Measurements from ENCODE around the gene DRAP1.
A peak's percentile ranks its signal among the peaks of the same experiment; 100 is the strongest.

The DRAP1 gene

DNA sequence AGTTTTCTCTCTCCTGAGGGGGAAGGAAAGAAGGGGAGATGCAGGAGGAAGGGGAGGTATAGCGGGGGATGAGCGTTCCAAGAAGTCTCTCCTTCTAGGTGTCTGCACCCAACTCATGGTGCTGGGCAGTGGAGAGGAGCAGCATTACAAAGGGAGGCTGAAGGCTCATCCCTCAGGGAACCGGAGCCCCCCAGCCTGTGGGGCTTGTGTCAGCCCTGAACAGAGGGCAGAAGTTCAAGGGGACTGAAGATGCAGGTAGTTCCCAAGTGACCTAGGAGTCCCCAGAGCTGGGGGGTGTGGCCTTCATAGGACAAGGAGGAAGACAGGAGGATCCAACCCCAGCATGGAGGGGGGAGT, 2.2 kb upstream of the DRAP1 start:
- no peak for TF ChIP-seq EZH2phosphoT487 (IDR thresholded peaks at IDR 0.05; ENCODE audit: borderline replicate concordance)
- TF ChIP-seq, protein P1, sequence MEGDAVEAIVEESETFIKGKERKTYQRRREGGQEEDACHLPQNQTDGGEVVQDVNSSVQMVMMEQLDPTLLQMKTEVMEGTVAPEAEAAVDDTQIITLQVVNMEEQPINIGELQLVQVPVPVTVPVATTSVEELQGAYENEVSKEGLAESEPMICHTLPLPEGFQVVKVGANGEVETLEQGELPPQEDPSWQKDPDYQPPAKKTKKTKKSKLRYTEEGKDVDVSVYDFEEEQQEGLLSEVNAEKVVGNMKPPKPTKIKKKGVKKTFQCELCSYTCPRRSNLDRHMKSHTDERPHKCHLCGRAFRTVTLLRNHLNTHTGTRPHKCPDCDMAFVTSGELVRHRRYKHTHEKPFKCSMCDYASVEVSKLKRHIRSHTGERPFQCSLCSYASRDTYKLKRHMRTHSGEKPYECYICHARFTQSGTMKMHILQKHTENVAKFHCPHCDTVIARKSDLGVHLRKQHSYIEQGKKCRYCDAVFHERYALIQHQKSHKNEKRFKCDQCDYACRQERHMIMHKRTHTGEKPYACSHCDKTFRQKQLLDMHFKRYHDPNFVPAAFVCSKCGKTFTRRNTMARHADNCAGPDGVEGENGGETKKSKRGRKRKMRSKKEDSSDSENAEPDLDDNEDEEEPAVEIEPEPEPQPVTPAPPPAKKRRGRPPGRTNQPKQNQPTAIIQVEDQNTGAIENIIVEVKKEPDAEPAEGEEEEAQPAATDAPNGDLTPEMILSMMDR (conservative IDR thresholded peaks at IDR 0.05; ENCODE audit: low read length): no peak
- Histone ChIP-seq H2AFZ (ENCODE audit: low read length) (no peak overlapping the region), H4K20me1 (ENCODE audit: insufficient read depth, low read length, poor library complexity, severe bottlenecking) (peaks cover 15% of the 10 kb centered on the region), H3K4me1 (ENCODE audit: insufficient read depth, low read length, poor library complexity, severe bottlenecking) (peaks cover 33% of the 10 kb centered on the region), H3K4me2 (ENCODE audit: low read depth, low read length, poor library complexity, severe bottlenecking) (peak overlapping the region; percentile 97), H3K9me2 (replicated peaks; ENCODE audit: low read depth, low read length) (no peaks in the 10 kb centered on the region), H3K9me3 (ENCODE audit: insufficient read depth, low read depth, low read length) (no peaks in the 10 kb centered on the region), H3K4me3 (ENCODE audit: low read length, poor library complexity, severe bottlenecking) (peak overlapping the region; percentile 99), H3K79me2 (ENCODE audit: insufficient read depth, low read length) (peaks cover 43% of the 10 kb centered on the region), H3K27me3 (ENCODE audit: insufficient read depth, low read length, poor library complexity, severe bottlenecking) (no peaks in the 10 kb centered on the region), H3K9ac (ENCODE audit: low read depth, low read length, poor library complexity, severe bottlenecking) (peak overlapping the region; percentile 93), H3K36me3 (ENCODE audit: insufficient read depth, low read length) (no peaks in the 10 kb centered on the region; the same call in 1 of the 2 replicates), H3F3A (ENCODE audit: low read depth) (no peaks in the 10 kb centered on the region)

DNA sequence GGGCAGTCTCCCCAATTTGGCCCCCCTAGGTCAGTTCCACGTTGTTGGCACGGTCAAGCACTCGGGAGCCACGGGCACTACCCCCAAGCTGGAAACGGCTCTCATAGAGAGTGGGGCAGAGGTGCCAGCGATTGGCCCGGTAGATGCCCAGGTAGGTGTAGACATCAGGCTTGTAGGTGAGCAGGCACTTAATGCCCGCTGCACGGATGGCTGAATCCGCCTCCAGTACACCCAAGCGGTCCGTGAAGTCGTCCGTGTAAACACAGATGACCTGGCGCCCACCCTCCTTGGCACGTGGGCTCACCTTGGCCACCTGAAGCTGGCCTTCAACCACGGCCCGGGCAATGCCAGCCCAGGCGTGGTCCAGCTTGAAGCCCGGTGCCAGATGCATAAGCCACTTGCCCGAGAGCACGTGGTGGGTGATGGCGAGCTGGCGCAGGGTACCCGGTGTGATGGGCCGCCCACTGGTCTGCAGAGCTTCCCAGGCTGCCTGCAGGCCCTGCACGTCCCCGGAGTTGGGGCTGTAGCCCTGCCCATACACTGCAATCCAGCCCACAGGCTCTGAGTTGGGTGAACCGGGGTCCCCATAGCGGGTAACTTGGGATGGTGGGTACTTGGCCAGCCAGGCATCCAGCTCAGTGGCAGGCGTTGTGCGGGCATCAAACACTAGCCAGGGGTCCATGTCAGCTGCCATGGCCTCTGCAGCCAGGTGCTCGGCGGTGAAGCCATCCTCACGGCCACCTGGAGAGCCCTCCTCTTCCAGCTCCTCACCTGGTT, 1.6 kb upstream of the DRAP1 start:
- H2AFZ ChIP-seq (ENCODE audit: low read length): no peak overlapping the region
- no peaks in the 10 kb centered on the region for H3K27me3 ChIP-seq (ENCODE audit: insufficient read depth, low read length, poor library complexity, severe bottlenecking)
- peak overlapping the region; percentile 93 for H3K9ac ChIP-seq (ENCODE audit: low read depth, low read length, poor library complexity, severe bottlenecking)
- H3F3A ChIP-seq (ENCODE audit: low read depth): no peaks in the 10 kb centered on the region
- H3K4me2 ChIP-seq (ENCODE audit: low read depth, low read length, poor library complexity, severe bottlenecking): peak overlapping the region; percentile 97
- H3K4me1 ChIP-seq (ENCODE audit: insufficient read depth, low read length, poor library complexity, severe bottlenecking): peaks cover 33% of the 10 kb centered on the region
- no peaks in the 10 kb centered on the region for H3K9me2 ChIP-seq (replicated peaks; ENCODE audit: low read depth, low read length)
- H3K9me3 ChIP-seq (ENCODE audit: insufficient read depth, low read depth, low read length): no peaks in the 10 kb centered on the region
- peak overlapping the region; percentile 99 for H3K4me3 ChIP-seq (ENCODE audit: low read length, poor library complexity, severe bottlenecking)
- peaks cover 15% of the 10 kb centered on the region for H4K20me1 ChIP-seq (ENCODE audit: insufficient read depth, low read length, poor library complexity, severe bottlenecking)
- TF ChIP-seq EZH2phosphoT487 (IDR thresholded peaks at IDR 0.05; ENCODE audit: borderline replicate concordance): no peak
- TF ChIP-seq, protein P1 (conservative IDR thresholded peaks at IDR 0.05; ENCODE audit: low read length): no peak
- H3K36me3 ChIP-seq (ENCODE audit: insufficient read depth, low read length): peaks cover 6% of the 10 kb centered on the region; the same call in 1 of the 2 replicates
- H3K79me2 ChIP-seq (ENCODE audit: insufficient read depth, low read length): peaks cover 43% of the 10 kb centered on the region

DNA sequence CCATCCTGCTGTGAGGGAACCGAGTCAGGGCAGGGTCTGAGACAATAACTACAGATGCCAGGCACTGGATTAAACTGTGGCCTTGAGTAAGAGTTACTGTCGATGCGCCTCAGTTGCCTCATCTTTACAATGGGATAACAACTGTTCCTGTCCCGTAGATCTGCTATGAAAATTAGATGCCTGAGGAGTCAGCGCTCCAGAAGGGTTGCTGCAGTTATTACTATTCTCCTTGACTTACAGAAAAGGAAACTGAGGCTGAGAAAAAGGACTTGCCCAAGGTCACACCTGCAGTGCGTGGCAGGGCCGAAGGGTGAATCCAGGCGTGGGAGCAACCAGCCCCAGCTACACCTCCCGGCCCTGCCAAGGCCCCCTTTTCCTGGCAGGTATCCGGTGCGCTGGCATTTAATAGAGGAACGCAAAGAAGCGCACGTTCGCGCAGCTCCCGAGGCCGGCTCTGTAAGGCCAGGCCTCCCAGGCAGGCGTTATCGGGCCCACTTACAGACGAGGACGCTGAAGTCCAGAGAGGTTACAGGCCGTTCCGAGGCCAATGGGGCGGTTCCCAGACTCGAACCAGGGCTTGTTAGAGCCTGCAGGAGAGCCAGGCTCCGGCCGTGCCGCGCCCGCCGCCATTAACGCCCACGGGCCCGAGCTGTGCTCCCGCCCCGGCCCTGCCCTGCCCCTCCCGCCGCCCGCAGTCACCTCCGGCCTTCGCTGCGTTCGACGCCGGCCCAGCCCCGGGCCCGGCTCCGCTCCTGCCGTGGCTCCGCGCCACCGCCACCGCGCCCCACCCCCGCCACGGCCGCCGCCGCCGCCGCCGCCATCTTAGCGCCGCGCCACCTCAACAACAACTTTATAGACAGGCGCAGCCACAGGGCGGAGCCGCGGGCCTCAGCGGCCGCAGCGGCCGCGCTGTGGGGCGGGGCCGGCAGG, 750 bp upstream of the DRAP1 start, which contains the start of gene C11orf68:
Gene C11orf68, minus strand, starts transcription at position 852 of the 930 bp plus-strand sequence. Its CDS starts 31 bp downstream, at position 821.
- Histone ChIP-seq H3K79me2 (ENCODE audit: insufficient read depth, low read length) (peaks cover 43% of the 10 kb centered on the region), H3K36me3 (ENCODE audit: insufficient read depth, low read length) (peaks cover 8% of the 10 kb centered on the region; the same call in 1 of the 2 replicates), H2AFZ (ENCODE audit: low read length) (peak within 1 kb of the TSS; percentile 94), H3K4me1 (ENCODE audit: insufficient read depth, low read length, poor library complexity, severe bottlenecking) (peaks cover 33% of the 10 kb centered on the region), H3K4me2 (ENCODE audit: low read depth, low read length, poor library complexity, severe bottlenecking) (peak within 1 kb of the TSS; percentile 98), H4K20me1 (ENCODE audit: insufficient read depth, low read length, poor library complexity, severe bottlenecking) (peaks cover 15% of the 10 kb centered on the region), H3K27me3 (ENCODE audit: insufficient read depth, low read length, poor library complexity, severe bottlenecking) (no peaks in the 10 kb centered on the region), H3K9me2 (replicated peaks; ENCODE audit: low read depth, low read length) (no peaks in the 10 kb centered on the region), H3K9ac (ENCODE audit: low read depth, low read length, poor library complexity, severe bottlenecking) (peak within 1 kb of the TSS; percentile 93), H3F3A (ENCODE audit: low read depth) (no peaks in the 10 kb centered on the region), H3K4me3 (ENCODE audit: low read length, poor library complexity, severe bottlenecking) (peak within 1 kb of the TSS; percentile 99), H3K9me3 (ENCODE audit: insufficient read depth, low read depth, low read length) (no peaks in the 10 kb centered on the region)
- no peak for TF ChIP-seq EZH2phosphoT487 (IDR thresholded peaks at IDR 0.05; ENCODE audit: borderline replicate concordance)
- TF ChIP-seq, protein P1 (conservative IDR thresholded peaks at IDR 0.05; ENCODE audit: low read length): no peak
